NCI-H2107 treated with DMSO at 0.1 percent for 48 hours (cell line): ENCODE data around the gene MAG.
"Not testable (repeated sequence)": the region's sequence is repeated elsewhere in the genome, so short reads cannot be mapped to it uniquely, and the experiment has no call there.

Experiments
- DNase-seq: peaks from one replicate; lab custom pipeline; 2025; ENCODE audit not compliant: unreplicated experiment; lab: John Stamatoyannopoulos, UW

The MAG gene

DNA sequence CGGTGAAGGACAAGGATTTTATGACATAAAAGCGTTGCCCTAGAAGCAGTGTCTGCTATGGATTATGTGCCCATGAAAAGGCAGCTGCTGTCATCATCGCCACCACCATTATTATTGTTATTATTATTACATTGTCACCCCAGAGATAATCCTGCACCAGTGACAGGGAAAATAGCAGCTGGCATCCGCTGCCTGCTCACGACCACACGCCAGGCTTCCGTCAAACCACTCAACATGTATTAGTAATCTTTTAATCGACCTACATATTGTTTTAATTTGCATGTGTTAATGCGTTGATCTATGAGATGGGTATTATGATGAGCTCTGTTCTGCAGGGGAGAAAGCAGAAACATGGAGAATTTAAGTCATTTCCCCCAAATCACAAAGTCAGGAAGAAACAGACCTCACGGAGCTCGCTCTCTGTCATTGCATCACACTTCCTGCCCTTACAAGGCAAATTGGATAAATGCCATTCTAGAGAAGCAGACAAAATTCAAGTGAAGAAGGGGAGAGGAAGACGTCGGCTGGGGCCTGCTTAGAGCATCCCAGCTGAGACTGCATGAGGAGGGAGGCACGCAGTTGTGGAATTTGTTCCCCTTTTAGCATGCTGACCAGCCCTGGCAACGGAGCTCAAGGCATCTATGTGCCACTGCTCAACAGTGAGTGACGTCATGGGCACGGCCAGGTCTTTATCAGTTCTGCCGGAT, 66.1 kb downstream of the MAG start, which contains the start of gene FFAR3:
TSS of gene FFAR3 (plus strand) at position 594 of the 707 bp plus-strand sequence. CDS start 431 bp downstream, outside the sequence.
- no peak for DNase-seq

GRCh38 chr19:35358834-35359233, 66.9 kb downstream of the MAG start:
- DNase-seq, result not testable (repeated sequence)

- not testable (repeated sequence) for DNase-seq
These were observed 67.4 kb downstream of the MAG start for GRCh38 chr19:35359395-35359794.

DNA sequence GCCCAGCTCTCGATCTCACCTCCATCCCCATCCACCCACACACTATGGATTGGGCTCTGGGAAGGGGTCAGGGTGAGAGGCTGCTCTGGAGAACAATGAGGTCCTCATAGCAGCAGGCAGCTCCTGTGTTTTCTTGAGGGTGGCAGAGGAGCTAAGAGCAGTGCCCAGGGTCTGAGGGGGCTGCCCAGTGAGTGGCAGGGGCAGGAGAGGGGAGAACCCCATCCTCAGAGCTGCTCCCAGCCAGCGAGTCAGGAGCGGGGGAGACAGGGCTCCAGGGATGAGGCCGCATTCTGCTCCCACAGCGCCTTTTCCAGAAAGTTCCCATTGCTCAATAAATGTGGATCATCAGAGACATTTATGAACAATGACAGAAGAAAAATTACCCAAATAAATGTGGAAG, 68.1 kb downstream of the MAG start:
- DNase-seq, result not testable (repeated sequence)

GRCh38 chr19:35360880-35361420, 69.0 kb downstream of the MAG start:
- DNase-seq, result no peak

DNA sequence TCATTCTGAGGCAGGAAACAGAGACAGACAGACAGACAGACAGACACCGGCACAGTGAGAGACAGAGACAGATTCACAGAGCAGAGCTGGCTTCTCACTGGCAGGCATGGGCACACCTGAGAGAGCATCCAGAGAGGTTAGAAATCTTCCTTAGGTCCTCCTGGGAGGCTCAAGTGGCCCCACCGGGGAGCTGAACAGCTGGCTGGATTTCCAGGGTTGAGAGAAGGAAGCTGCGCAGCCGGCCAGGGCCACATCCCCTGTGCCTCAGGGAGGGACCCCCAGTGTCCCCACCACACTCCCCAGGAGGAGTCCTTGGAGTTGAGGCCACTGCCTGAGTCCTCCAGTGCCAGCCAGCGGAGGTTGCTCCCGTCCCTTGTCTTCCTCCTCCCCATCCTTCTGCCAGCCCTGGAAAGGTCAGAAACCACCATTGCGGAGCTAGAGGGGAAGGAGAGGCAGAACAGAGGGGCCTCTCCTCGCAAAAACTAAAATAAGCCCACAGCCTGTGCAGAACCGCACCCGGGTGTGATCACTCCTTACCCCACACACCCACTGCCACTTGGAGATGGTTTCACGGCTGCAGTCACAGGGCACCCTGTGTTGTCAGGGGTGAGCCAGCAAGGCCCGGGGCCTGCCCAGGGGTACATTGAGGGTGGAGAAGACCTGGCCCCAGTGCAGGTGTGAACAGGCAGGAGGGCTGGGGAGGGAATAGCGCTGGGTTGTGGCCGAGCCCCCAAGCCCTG, 70.5 kb downstream of the MAG start:
- no peak for DNase-seq

GRCh38 chr19:35363001-35363590, 71.1 kb downstream of the MAG start:
- no peak for DNase-seq
